Measurements from ENCODE around the gene FAM193B.

The FAM193B gene

GRCh38 chr5:177601577-177602457, 47.5 kb upstream of the FAM193B start:
- Histone ChIP-seq H3K27ac (ENCODE audit: low read length) (no peak overlapping the region), H3K4me3 (ENCODE audit: low read length) (no peak overlapping the region), H3K9me3 (ENCODE audit: insufficient read depth, low read length) (no peaks in the 10 kb centered on the region), H3K36me3 (replicated peaks; ENCODE audit: low read depth, low read length) (peaks cover 4% of the 10 kb centered on the region), H3K4me2 (ENCODE audit: low read length) (no peak overlapping the region), H4K20me1 (ENCODE audit: insufficient read depth, low read length) (0 out of 2 replicates have a peak, but pooled peaks cover 1% of the 10 kb centered on the region), H3K9ac (ENCODE audit: low read length) (no peak overlapping the region), H2AFZ (ENCODE audit: low read depth, low read length) (no peak overlapping the region), H3K27me3 (ENCODE audit: low read depth, low read length) (no peaks in the 10 kb centered on the region), H3K4me1 (ENCODE audit: low read length) (peaks cover 9% of the 10 kb centered on the region), H3K79me2 (ENCODE audit: low read length) (peaks cover 19% of the 10 kb centered on the region)
- TF ChIP-seq CTCF (IDR thresholded peaks at IDR 0.05; ENCODE audit: low read depth, low read length) (no peak), EZH2phosphoT487 (IDR thresholded peaks at IDR 0.05; ENCODE audit: low read depth) (no peak)

DNA sequence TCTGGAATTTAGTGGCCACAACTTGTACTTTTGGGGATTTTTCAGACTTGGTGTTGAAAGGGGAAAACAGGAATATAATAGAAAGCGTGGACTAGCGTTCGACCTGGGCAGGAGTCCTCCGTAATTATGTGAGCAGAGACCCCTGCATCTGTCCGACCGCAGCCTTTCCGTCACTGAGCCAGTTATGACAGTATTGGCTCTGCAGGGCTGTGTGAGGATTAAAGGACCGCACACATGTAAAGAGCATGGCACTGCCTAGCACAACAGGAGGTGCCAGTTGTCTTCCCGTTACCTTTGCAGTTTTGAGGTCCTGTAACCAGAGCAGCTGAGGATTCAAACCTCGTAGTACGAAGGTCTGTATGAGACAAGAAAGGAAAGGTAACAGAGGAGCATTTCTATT, 46.8 kb upstream of the FAM193B start:
- Histone ChIP-seq H3K36me3 (replicated peaks; ENCODE audit: low read depth, low read length) (peaks cover 11% of the 10 kb centered on the region), H3K4me3 (ENCODE audit: low read length) (peak overlapping the region; percentile 84), H3K79me2 (ENCODE audit: low read length) (peaks cover 19% of the 10 kb centered on the region), H2AFZ (ENCODE audit: low read depth, low read length) (no peak overlapping the region), H3K27me3 (ENCODE audit: low read depth, low read length) (no peaks in the 10 kb centered on the region), H3K9me3 (ENCODE audit: insufficient read depth, low read length) (no peaks in the 10 kb centered on the region), H4K20me1 (ENCODE audit: insufficient read depth, low read length) (no peaks in the 10 kb centered on the region), H3K27ac (ENCODE audit: low read length) (no peak overlapping the region), H3K4me2 (ENCODE audit: low read length) (peak overlapping the region; percentile 93), H3K4me1 (ENCODE audit: low read length) (peaks cover 9% of the 10 kb centered on the region), H3K9ac (ENCODE audit: low read length) (peak overlapping the region; percentile 89)
- TF ChIP-seq CTCF (IDR thresholded peaks at IDR 0.05; ENCODE audit: low read depth, low read length), result no peak
- TF ChIP-seq EZH2phosphoT487 (IDR thresholded peaks at IDR 0.05; ENCODE audit: low read depth), result no peak

- TF ChIP-seq EZH2phosphoT487 (IDR thresholded peaks at IDR 0.05; ENCODE audit: low read depth) (no peak), CTCF (IDR thresholded peaks at IDR 0.05; ENCODE audit: low read depth, low read length) (no peak)
- Histone ChIP-seq H3K9me3 (ENCODE audit: insufficient read depth, low read length) (no peaks in the 10 kb centered on the region), H3K4me2 (ENCODE audit: low read length) (peak overlapping the region; percentile 93), H3K79me2 (ENCODE audit: low read length) (peaks cover 19% of the 10 kb centered on the region), H2AFZ (ENCODE audit: low read depth, low read length) (peak overlapping the region; percentile 55; the same call in 1 of the 2 replicates), H3K27me3 (ENCODE audit: low read depth, low read length) (no peaks in the 10 kb centered on the region), H3K36me3 (replicated peaks; ENCODE audit: low read depth, low read length) (peaks cover 16% of the 10 kb centered on the region), H4K20me1 (ENCODE audit: insufficient read depth, low read length) (no peaks in the 10 kb centered on the region), H3K4me1 (ENCODE audit: low read length) (peaks cover 9% of the 10 kb centered on the region), H3K27ac (ENCODE audit: low read length) (peak overlapping the region; percentile 70), H3K4me3 (ENCODE audit: low read length) (peak overlapping the region; percentile 84), H3K9ac (ENCODE audit: low read length) (peak overlapping the region; percentile 89)
Measured at GRCh38 chr5:177600508-177601018, 46.2 kb upstream of the FAM193B start.

DNA sequence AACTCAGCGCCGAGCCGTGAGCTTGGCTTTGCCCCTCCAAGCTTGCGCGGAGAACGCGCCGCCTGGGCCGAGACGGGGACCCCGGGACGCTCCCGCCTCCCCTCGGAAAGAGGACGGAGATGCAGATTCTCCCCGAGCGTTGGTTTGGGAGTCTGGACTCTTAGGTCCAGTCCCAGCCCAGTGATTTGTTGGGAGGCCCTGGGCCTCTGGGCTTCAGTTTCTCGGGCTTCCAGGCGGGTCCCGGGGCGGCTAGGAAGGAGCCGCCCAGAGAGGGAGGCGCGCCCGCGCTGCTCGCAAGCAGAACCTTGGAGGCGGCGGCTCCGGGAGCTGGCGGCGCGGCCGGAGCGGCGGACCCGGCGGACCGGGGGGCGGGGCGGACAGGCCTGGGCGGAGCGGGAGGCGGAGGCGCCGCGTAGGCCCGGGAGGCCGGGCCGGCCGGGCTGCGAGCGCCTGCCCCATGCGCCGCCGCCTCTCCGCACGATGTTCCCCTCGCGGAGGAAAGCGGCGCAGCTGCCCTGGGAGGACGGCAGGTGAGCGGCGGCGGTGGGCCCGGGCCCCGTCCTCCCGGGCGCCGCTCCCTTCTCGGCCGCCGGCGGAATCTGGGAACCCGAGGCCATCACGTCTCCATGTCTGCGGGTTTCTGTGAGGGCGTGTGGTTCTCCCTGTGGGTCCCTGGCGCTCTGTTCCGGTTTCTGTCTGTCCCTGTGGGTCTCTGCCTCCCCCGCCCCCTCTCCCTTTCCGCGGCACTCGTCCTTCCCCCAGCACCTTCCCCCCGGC, 45.6 kb upstream of the FAM193B start, which contains the start of gene B4GALT7:
B4GALT7 (plus strand) TSS at position 402 of the 777 bp plus-strand sequence; CDS start at position 481, 79 bp downstream.
- H2AFZ ChIP-seq (ENCODE audit: low read depth, low read length), result peak within 1 kb of the TSS; percentile 96

More for the DNA sequence above, 45.6 kb upstream of the FAM193B start, which contains the start of gene B4GALT7:
- H3K9me3 ChIP-seq (ENCODE audit: insufficient read depth, low read length), result no peaks in the 10 kb centered on the region
- TF ChIP-seq EZH2phosphoT487 (IDR thresholded peaks at IDR 0.05; ENCODE audit: low read depth) (no peak), CTCF (IDR thresholded peaks at IDR 0.05; ENCODE audit: low read depth, low read length) (no peak)
- peaks cover 19% of the 10 kb centered on the region for H3K79me2 ChIP-seq (ENCODE audit: low read length)
- peak within 1 kb of the TSS; percentile 70 for H3K27ac ChIP-seq (ENCODE audit: low read length)
- H3K4me1 ChIP-seq (ENCODE audit: low read length), result peaks cover 9% of the 10 kb centered on the region
- peak within 1 kb of the TSS; percentile 89 for H3K9ac ChIP-seq (ENCODE audit: low read length)
- H3K4me3 ChIP-seq (ENCODE audit: low read length), result peak within 1 kb of the TSS; percentile 84
- no peaks in the 10 kb centered on the region for H4K20me1 ChIP-seq (ENCODE audit: insufficient read depth, low read length)
- no peaks in the 10 kb centered on the region for H3K27me3 ChIP-seq (ENCODE audit: low read depth, low read length)
- H3K36me3 ChIP-seq (replicated peaks; ENCODE audit: low read depth, low read length), result peaks cover 23% of the 10 kb centered on the region
- H3K4me2 ChIP-seq (ENCODE audit: low read length), result peak within 1 kb of the TSS; percentile 93
